ENCODE data around the gene YPEL5. TPM values are rescaled to one million over a fixed set of nuclear protein-coding genes. Genes with fewer than 3 reads are reported as not detected.

The YPEL5 gene
- total and polyA plus RNA-seq, 4 donors = 57.2 to 154 (median 65.4) TPM

DNA sequence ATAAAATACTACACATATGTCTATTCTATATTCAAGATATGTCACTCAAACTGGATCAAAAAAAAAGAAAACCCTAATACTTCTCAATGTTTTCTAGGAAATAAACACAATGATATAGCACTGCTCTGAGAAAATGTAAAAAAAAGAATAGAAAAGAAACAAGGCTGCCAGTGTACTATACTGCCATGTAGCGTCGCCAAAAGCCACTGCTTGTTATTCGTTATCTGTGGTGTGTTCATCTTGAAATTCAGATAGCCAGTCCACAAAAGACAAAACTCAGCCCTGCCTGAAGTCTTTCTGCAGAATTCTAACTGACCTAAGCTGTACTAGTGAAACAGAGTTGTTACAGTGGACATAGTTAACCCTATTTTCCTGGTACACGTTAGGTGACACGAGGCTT is 12.2 kb upstream of the YPEL5 start:
- H3K9ac ChIP-seq (ENCODE audit: insufficient read depth in 1 of 2, low read length in 2 of 2) = no peak overlapping the region
- no peak for ATAC-seq (ENCODE audit: insufficient read depth, low FRiP score)
- TF ChIP-seq, protein P1, sequence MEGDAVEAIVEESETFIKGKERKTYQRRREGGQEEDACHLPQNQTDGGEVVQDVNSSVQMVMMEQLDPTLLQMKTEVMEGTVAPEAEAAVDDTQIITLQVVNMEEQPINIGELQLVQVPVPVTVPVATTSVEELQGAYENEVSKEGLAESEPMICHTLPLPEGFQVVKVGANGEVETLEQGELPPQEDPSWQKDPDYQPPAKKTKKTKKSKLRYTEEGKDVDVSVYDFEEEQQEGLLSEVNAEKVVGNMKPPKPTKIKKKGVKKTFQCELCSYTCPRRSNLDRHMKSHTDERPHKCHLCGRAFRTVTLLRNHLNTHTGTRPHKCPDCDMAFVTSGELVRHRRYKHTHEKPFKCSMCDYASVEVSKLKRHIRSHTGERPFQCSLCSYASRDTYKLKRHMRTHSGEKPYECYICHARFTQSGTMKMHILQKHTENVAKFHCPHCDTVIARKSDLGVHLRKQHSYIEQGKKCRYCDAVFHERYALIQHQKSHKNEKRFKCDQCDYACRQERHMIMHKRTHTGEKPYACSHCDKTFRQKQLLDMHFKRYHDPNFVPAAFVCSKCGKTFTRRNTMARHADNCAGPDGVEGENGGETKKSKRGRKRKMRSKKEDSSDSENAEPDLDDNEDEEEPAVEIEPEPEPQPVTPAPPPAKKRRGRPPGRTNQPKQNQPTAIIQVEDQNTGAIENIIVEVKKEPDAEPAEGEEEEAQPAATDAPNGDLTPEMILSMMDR (IDR thresholded peaks at IDR 0.05; ENCODE audit: control extremely low read depth, extremely low read depth) = no peak
- 76 to 84% methylated on average over 5 of the region's 5 CpGs for WGBS, 2 donors
- H3K27me3 ChIP-seq (ENCODE audit: control insufficient read depth in 3 of 3, insufficient read depth in 3 of 3, low read length in 2 of 3) = peaks cover 0 to 2% (median 0%) of the 10 kb centered on the region in 3 donors
- DNase-seq = no peak
- no peak overlapping the region for H3K4me3 ChIP-seq
- H3K36me3 ChIP-seq (ENCODE audit: control insufficient read depth in 4 of 4, insufficient read depth in 4 of 4, low read length in 4 of 4) = no peaks in the 10 kb centered on the region
- no peaks in the 10 kb centered on the region for H3K9me3 ChIP-seq (ENCODE audit: control insufficient read depth in 4 of 4, insufficient read depth in 3 of 4, low read length in 3 of 4)
- H3K27ac ChIP-seq (ENCODE audit: low read depth in 1 of 2, low read length in 1 of 2) = no peak overlapping the region
- H3K4me1 ChIP-seq (ENCODE audit: control insufficient read depth in 5 of 5, insufficient read depth in 5 of 5, low read length in 5 of 5) = no peaks in the 10 kb centered on the region

- Histone ChIP-seq H3K4me3 (no peak overlapping the region), H3K4me1 (ENCODE audit: control insufficient read depth in 5 of 5, insufficient read depth in 5 of 5, low read length in 5 of 5) (no peaks in the 10 kb centered on the region), H3K27ac (ENCODE audit: low read depth in 1 of 2, low read length in 1 of 2) (no peak overlapping the region), H3K36me3 (ENCODE audit: control insufficient read depth in 4 of 4, insufficient read depth in 4 of 4, low read length in 4 of 4) (no peaks in the 10 kb centered on the region), H3K9ac (ENCODE audit: insufficient read depth in 1 of 2, low read length in 2 of 2) (no peak overlapping the region), H3K9me3 (ENCODE audit: control insufficient read depth in 4 of 4, insufficient read depth in 3 of 4, low read length in 3 of 4) (no peaks in the 10 kb centered on the region), H3K27me3 (ENCODE audit: control insufficient read depth in 3 of 3, insufficient read depth in 3 of 3, low read length in 2 of 3) (peaks cover 0 to 2% (median 0%) of the 10 kb centered on the region in 3 donors)
- no peak for DNase-seq
- no peak for ATAC-seq (ENCODE audit: insufficient read depth, low FRiP score)
- TF ChIP-seq, protein P1 (IDR thresholded peaks at IDR 0.05; ENCODE audit: control extremely low read depth, extremely low read depth) = no peak
- WGBS, 2 donors = 85 to 89% methylated on average over 3 of the region's 3 CpGs
These were observed 11.3 kb upstream of the YPEL5 start for GRCh38 chr2:30135541-30135940.

DNA sequence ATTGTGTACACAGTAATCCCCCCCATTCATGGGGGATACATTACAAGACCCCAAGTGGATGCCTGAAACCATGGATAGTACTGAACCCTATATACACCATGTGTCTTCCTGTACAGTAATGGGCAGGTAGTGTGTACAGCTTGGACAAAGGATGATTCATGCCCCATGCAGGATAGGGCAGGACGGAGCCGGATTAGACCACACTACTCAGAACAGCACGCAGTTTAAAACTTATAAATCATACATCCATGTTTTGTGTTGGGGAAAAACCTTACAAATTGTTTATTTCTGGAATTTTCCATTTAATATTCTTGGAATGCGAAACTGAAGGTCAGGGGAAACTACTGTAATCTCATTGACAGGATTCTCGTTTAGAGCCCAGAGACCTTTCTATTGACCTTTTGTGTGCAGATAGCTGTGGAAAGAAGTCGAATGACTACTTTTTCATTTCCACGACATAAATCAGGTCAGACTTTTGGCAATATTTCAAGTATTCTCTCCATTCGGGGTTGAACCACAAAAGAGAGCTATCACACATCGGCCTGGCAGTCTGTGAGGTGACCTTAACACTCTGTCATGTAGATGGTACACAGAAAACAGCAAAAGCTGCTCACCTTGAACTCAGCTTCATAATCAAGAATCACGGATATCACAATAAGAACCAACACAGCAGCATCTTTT is 9.9 kb upstream of the YPEL5 start:
- Histone ChIP-seq H3K9ac (ENCODE audit: insufficient read depth in 1 of 2, low read length in 2 of 2) (no peak overlapping the region), H3K4me1 (ENCODE audit: control insufficient read depth in 5 of 5, insufficient read depth in 5 of 5, low read length in 5 of 5) (no peaks in the 10 kb centered on the region), H3K36me3 (ENCODE audit: control insufficient read depth in 4 of 4, insufficient read depth in 4 of 4, low read length in 4 of 4) (no peaks in the 10 kb centered on the region), H3K27ac (ENCODE audit: low read depth in 1 of 2, low read length in 1 of 2) (no peak overlapping the region), H3K9me3 (ENCODE audit: control insufficient read depth in 4 of 4, insufficient read depth in 3 of 4, low read length in 3 of 4) (no peaks in the 10 kb centered on the region), H3K4me3 (no peak overlapping the region), H3K27me3 (ENCODE audit: control insufficient read depth in 3 of 3, insufficient read depth in 3 of 3, low read length in 2 of 3) (peaks cover 0 to 2% (median 0%) of the 10 kb centered on the region in 3 donors)
- ATAC-seq (ENCODE audit: insufficient read depth, low FRiP score) (no peak), DNase-seq (no peak)
- TF ChIP-seq, protein P1 (IDR thresholded peaks at IDR 0.05; ENCODE audit: control extremely low read depth, extremely low read depth) = no peak
- 65 to 74% methylated on average over 10 of the region's 10 CpGs for WGBS, 2 donors

Data from lung (tissue), 12 donors.